Activated CD4-positive, alpha-beta memory T cell treated with anti-CD3 and anti-CD28 coated beads, Interleukin-2, amount 10 ng/mL, durations not matched to agents 7 days and 5 days (primary cell): ENCODE data around the gene MRPS6. TPM values are rescaled to one million over a fixed set of nuclear protein-coding genes. Genes with fewer than 3 reads are reported as not detected.

Experiments used
- CTCF ChIA-PET: fragments of 350-600 bp; sonication (Branson Sonifier 250); formaldehyde crosslinking; loops from one replicate; lab custom pipeline; 2021; ENCODE audit warnings: antibody characterized with exemption, inconsistent platforms; lab: Charles Lee
- POLR2A ChIA-PET: fragments of 350-600 bp; sonication (Branson Sonifier 250); formaldehyde crosslinking; loops from one replicate; lab custom pipeline; 2021; ENCODE audit warnings: antibody characterized with exemption; lab: Charles Lee
- DNase-seq: peaks from one replicate; pipeline ENCODE4 v3.0.0-alpha.2; 2020
- H3K27ac Mint-ChIP-seq: one replicate; pipeline ENCODE4 v1.8.0; 2021; ENCODE audit warnings: mild to moderate bottlenecking, mixed read lengths
- H3K27me3 Mint-ChIP-seq: one replicate; pipeline ENCODE4 v1.8.0; 2021; ENCODE audit warnings: mixed read lengths
- H3K36me3 Mint-ChIP-seq: one replicate; pipeline ENCODE4 v1.8.0; 2021; ENCODE audit warnings: low read depth, mixed read lengths
- H3K4me1 Mint-ChIP-seq: one replicate; pipeline ENCODE4 v1.8.0; 2021; ENCODE audit warnings: mixed read lengths
- H3K4me3 Mint-ChIP-seq: one replicate; pipeline ENCODE4 v1.8.0; 2021; ENCODE audit warnings: mild to moderate bottlenecking, mixed read lengths
- H3K9me3 Mint-ChIP-seq: one replicate; pipeline ENCODE4 v1.8.0; 2021; ENCODE audit warnings: mixed read lengths
- total RNA-seq, 2 experiments: library from RNA; stranded (reverse); gene quantifications; one replicate each; pipeline ENCODE4 v1.2.3, GENCODE V29; 2021

MRPS6 gene
- total RNA-seq, 2 experiments from 2014 or later: 75.2 to 79.2 TPM

DNA sequence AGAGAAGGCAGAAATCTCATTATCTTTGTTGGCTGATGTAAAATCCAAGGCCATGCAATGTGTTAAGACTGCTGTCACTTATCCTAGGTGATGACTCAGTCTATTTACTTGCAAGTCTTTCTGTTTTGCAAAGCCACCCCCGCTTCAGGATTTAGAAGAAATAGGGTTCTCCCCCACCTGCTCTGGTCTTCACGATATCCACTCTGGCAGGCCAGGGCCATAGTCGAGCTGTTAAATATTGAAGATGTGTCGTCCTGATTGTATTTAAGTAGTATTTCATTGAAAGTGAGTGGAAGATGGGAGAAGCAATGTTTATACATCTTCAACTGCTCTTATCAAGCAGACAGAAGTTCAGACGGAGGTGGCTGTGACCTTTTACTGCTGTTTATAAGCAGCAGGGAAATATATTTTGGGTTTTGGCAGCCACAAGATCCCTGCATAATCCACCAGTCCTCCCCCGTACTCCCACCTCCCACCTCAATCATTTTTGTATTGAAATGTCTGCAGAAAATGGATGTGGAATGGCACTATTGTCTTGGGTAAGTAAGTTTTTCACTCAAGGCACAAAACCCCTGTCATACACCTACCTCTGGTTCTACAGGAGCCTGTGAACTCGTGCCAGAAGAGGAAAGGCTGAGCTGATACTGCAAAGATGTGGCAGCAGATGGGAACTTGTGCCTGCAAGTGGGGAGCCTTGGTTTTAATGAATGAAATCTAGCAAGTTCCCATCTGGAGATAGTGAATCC lies 117.4 kb downstream of the MRPS6 start:
- CTCF ChIA-PET: no interaction called here
- H3K27ac Mint-ChIP-seq: no peak overlapping the region
- DNase-seq: no peak
- H3K4me3 Mint-ChIP-seq: no peak overlapping the region
- H3K4me1 Mint-ChIP-seq: peaks cover 8% of the 10 kb centered on the region
- H3K27me3 Mint-ChIP-seq: no peaks in the 10 kb centered on the region
- H3K36me3 Mint-ChIP-seq: peaks cover 2% of the 10 kb centered on the region
- POLR2A ChIA-PET: no interaction called here
- peaks cover 6% of the 10 kb centered on the region for H3K9me3 Mint-ChIP-seq

DNA sequence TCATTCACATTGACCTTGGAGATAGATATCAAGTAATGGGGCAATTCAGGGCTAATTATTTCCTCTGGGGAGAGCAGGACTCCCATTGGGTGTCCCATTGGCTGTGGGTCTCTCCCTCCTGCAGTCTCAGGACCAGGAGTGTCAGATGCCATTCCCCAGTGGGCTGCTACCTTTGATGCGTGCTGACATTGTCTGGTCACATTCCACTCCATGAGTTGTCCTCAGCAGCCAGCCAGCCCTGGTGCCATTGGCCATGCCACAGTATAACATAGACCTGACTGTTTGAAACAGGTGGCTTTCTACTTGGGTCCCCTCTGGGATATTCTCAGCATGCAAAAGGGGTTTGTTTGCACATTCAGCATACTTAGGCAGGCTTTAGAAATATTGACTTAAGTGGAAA lies 118.5 kb downstream of the MRPS6 start:
- CTCF ChIA-PET: no interaction called here
- H3K27me3 Mint-ChIP-seq: no peaks in the 10 kb centered on the region
- DNase-seq: no peak
- no peak overlapping the region for H3K4me3 Mint-ChIP-seq
- POLR2A ChIA-PET: no interaction called here
- peaks cover 4% of the 10 kb centered on the region for H3K9me3 Mint-ChIP-seq
- H3K36me3 Mint-ChIP-seq: peaks cover 2% of the 10 kb centered on the region
- peaks cover 8% of the 10 kb centered on the region for H3K4me1 Mint-ChIP-seq
- H3K27ac Mint-ChIP-seq: no peak overlapping the region

Other genes with a start within 250 kb of the MRPS6 start
- 100 to 1,000 TPM; 193 to 196 TPM for gene ATP5PO, start 157.8 kb upstream of the MRPS6 start, total RNA-seq
- gene SLC5A3, start within 50 bp of the MRPS6 start, total RNA-seq: 10 to 100 TPM; 23.3 to 26.0 TPM